ENCODE data around the gene KRTAP10-1. TPM values are rescaled to one million over a fixed set of nuclear protein-coding genes. Genes with fewer than 3 reads are reported as not detected.

The KRTAP10-1 gene
- total and polyA plus RNA-seq, 2 of the 8 experiments (the other 6 are each of a cell fraction or from before 2014, with no cell fraction given), result 0.08 TPM; not detected in 1

DNA sequence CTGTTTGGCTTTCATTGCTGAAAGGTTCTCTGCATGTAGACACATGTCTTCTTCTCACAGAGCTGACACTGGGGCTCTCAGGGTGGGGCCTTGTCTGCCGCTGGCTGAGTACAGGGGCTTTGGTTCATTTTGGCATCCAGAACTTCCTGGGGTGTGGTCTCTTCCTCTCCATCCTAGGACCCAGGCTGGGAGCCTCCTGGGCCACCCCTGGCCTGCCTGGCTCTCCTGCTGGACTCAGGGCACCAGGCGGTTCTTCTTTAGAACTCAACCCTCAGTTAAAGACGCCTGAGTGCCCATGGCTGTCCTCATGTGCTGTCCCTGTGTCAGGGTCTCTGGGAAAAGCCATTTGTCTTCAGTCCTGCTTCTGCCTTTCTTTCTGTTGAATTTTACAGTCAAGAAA lies 45.9 kb upstream of the KRTAP10-1 start:
- Histone ChIP-seq H3K14ac (ENCODE audit: insufficient read length) (no peak overlapping the region), H3K9me3 (ENCODE audit: insufficient read depth in 2 of 2, low read depth in 1 of 2, low read length in 1 of 2) (peaks cover 0 to 3% of the 10 kb centered on the region in 2 experiments; a peak in 1 of 4 replicates), H4K20me1 (replicated peaks in 1 of 2; ENCODE audit: control insufficient read depth in 1 of 2, insufficient read depth in 2 of 2, low read length in 2 of 2) (no peaks in the 10 kb centered on the region), H2BK5ac (ENCODE audit: low read depth, low read length) (no peak overlapping the region), H2AFZ (ENCODE audit: low read length) (no peak overlapping the region), H2BK15ac (ENCODE audit: low read length) (no peak overlapping the region), H4K91ac (replicated peaks; ENCODE audit: insufficient read length, low read length) (no peak overlapping the region), H3K23me2 (ENCODE audit: low read depth, low read length) (no peaks in the 10 kb centered on the region), H2BK120ac (replicated peaks; ENCODE audit: low read depth, low read length) (no peak overlapping the region), H4K8ac (ENCODE audit: extremely low read depth, insufficient read depth, low read length) (no peak overlapping the region), H3K36me3 (ENCODE audit: control insufficient read depth in 2 of 4, insufficient read depth in 4 of 4, low read length in 3 of 4) (no peaks in the 10 kb centered on the region; a peak in 1 of 8 replicates), H3K23ac (ENCODE audit: insufficient read length) (no peak overlapping the region), H3K79me1 (ENCODE audit: low read depth, low read length) (no peaks in the 10 kb centered on the region), H2AK5ac (ENCODE audit: low read depth, low read length) (no peak overlapping the region), H3K4me1 (replicated peaks in 1 of 4; ENCODE audit: control insufficient read depth in 3 of 4, insufficient read depth in 4 of 4, low read length in 3 of 4) (no peaks in the 10 kb centered on the region), H3K79me2 (ENCODE audit: control insufficient read depth in 1 of 2, insufficient read depth in 2 of 2, low read length in 2 of 2) (no peaks in the 10 kb centered on the region), H3K56ac (replicated peaks; ENCODE audit: insufficient read length, low read depth, low read length) (no peak overlapping the region), H3K4ac (replicated peaks; ENCODE audit: insufficient read length, low read depth, low read length) (no peak overlapping the region), H3K4me3 (ENCODE audit: extremely low read depth in 1 of 4, insufficient read depth in 2 of 4, low read depth in 3 of 4, low read length in 4 of 4) (no peak overlapping the region), H3K4me2 (ENCODE audit: insufficient read depth in 1 of 2, low read depth in 2 of 2, low read length in 2 of 2) (no peak overlapping the region), H4K5ac (ENCODE audit: insufficient read length, low read depth, low read length) (no peak overlapping the region), H3K18ac (ENCODE audit: extremely low read depth, low read length) (no peak overlapping the region), H2BK12ac (ENCODE audit: low read depth, low read length) (no peak overlapping the region), H3K9ac (replicated peaks in 1 of 4; ENCODE audit: extremely low read depth in 1 of 4, low read depth in 3 of 4, low read length in 3 of 4) (no peak overlapping the region), H2BK20ac (ENCODE audit: low read length) (no peak overlapping the region), H3K27ac (ENCODE audit: low read depth, low read length) (no peak overlapping the region), H3K27me3 (replicated peaks in 1 of 4; ENCODE audit: control insufficient read depth in 3 of 4, extremely low read depth in 1 of 4, insufficient read depth in 3 of 4, low read length in 3 of 4) (no peaks in the 10 kb centered on the region)
- TF ChIP-seq RFX5 (IDR thresholded peaks at IDR 0.05; ENCODE audit: borderline replicate concordance, low read depth, low read length) (no peak), SUZ12 (IDR thresholded peaks at IDR 0.05; ENCODE audit: low read length) (no peak), NRF1 (IDR thresholded peaks at IDR 0.05; ENCODE audit: low read depth, low read length) (no peak), GABPA (IDR thresholded peaks at IDR 0.05; ENCODE audit: borderline replicate concordance, insufficient read depth, low read length) (no peak), RBBP5 (IDR thresholded peaks at IDR 0.05; ENCODE audit: borderline replicate concordance, low read depth, low read length) (no peak), YY1 (IDR thresholded peaks at IDR 0.05; ENCODE audit: low read depth, low read length) (no peak)
- ChIA-PET CTCF (ENCODE audit: partially characterized antibody) (no interaction called here), POLR2A (ENCODE audit: partially characterized antibody) (no interaction called here)
- 86% methylated on average over 3 of the region's 3 CpGs; no CpG with 5 or more reads in 1 of the 2 experiments for WGBS, 2 experiments (ENCODE audit: extremely low coverage in 1 of 2, insufficient coverage in 1 of 2, insufficient read length in 1 of 2, insufficient replicate concordance in 2 of 2, low coverage in 1 of 2, low lambda C conversion rate in 2 of 2, missing lambda C conversion rate in 1 of 2)
- no peak for FAIRE-seq
- no peak for DNase-seq (ENCODE audit: low read depth in 1 of 2, low spot score in 2 of 2)

Measured in H1 (cell line).